Measurements from ENCODE around the gene CREB5.

Gene CREB5

DNA sequence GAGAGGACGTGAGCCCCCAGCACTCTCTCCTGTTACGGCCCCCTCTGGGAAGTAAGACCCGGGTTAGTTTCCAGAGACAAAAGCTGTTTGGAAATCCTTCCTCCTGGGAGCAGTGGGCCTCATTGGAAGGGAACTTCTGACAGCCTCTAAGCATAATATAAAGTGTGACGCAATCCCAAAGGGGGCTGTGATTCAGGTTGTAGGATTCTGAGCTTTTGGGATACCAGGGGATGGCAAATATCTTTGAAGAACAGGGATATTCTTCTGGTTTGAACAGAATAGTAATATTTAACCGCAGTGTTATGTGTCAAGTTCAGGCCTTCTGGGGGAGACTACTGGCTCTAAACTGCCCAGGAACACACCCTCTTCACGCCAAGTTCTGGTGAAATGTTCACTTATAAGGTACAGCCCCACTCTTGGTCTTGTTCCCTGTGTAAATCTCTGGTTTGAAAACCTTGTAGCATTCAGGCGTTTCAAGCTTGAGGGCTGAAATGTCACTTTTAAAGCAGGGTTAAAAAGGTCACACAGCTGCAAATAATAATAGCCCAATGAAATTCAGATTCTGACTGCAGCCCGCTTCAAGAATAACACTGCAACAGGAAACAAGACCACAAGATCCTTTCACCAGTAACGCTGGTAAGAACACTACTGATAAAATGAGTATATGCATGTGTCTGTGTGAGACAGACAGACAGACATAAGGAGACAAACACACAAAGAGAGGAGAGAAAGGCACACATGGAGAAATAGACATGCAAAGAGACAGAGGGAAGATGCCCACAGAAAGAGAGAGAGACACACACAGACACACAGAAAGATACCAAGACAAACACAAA, 69.0 kb downstream of the CREB5 start:
- no peak for FAIRE-seq

DNA sequence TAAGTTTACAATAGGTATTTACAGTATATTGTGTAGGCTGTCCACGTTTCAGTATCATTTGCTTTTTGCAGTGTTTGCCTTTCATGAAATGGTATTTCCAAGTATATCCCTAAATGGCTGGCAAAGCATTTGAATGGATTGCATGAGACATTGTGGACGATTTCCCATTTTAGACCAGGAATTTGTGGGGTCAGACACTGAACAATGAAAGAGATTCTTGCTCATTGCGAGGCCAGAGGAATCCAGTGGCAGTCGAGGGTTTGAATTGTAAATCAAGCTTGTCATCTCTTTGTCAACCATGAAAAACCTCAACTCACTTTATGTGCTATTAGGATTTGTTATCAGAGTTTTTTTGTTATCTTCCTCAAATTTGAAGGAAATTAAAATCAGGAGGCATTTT, 70.8 kb downstream of the CREB5 start:
- no peak for FAIRE-seq

DNA sequence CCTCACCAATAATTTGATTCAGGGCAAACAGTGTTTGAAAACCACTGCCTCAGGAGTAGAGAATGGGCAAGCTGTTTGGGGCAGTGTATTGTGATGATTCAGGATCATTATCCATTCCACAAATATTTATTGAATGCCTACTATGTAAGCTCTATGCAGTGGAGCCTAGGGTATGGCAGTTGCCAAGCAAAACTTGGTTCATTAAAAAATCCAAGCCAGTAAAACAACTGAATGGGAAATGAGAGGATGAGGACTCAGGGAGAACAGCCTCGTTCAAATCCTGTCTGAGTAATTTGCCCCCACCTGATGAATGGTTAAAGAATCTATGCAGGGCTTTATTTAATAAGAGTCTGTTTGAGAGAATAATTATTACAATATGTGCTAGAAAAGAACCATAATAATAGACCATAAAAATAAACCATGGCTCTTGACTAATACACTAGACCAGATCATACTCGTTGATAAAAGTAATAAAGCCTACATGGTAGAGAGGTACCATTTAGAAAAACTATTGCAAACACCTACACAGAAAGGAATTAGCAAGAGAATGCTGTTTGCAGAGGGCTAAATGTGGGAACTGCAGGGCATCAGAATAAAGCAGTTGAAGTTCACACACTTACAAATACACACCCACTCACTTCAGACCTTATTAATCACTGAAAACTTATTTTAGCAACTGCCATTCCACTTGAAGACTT, 71.7 kb downstream of the CREB5 start:
- FAIRE-seq = no peak

DNA sequence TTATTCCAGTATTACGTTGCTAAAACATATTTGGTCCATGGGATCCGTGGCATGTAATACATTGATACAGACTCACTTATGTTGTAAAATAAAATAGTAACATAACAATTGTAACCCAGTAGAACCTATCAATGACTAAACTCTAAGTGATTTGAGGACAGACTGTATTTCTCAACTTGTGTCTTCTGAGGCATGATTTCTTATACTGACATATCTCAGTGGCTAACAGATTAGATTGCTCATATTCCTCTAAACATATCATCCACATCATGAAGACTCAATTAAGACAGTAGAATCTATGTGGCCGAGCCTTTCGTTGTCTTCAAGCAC, 72.3 kb downstream of the CREB5 start:
- no peak for FAIRE-seq

DNA sequence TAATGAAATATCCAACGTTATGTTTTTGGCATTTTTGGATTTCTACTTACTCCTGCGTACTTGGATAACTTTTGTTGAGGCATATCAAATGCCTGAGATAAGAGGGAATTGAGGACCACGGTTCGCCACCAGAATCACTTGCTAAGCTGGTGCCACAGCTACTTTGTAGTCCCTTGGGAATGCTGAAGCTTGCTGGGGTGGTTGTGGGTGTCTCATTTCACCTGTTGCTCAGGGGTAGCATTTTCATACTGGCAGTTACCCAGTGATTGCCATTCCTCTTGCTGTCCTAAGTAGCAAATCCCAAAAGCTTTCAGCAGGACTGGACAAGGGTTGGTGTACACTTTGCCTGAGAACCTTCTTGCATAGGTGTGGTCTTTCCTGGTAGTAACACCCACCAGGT, 75.2 kb downstream of the CREB5 start:
- FAIRE-seq = no peak

DNA sequence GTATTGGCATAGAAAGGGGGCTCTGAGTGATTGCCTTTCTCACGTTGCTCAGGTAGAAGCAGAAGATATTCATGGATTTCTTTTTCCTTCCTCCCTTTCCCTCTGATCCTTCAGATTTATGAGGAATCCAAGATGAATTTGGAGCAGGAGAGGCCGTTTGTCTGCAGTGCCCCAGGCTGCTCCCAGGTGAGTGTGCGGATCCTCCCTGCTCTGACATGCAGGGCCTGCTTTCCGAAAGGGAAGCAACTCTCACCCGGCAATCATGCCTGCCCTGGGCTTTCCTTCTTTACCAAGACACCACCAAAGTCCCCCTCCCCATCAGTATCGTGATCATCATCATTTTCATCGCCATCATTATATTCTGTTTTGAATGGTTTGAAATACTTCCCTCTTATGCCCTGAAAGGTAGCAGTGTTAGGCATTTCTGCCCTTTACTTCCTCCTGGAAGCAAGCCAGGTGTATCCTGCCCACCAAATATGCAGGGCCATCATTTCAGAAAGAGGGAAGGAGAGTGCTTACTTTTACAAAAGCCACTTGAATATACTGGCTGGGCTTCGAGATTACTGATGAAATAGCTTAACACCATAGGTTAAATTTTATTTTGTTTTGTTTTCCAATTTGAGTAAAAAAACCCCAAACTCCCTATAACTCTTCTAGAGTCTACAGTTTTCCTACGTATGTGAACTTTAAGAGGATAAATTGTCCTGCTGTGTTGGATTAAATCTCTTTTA, 75.9 kb downstream of the CREB5 start:
- FAIRE-seq = no peak

DNA sequence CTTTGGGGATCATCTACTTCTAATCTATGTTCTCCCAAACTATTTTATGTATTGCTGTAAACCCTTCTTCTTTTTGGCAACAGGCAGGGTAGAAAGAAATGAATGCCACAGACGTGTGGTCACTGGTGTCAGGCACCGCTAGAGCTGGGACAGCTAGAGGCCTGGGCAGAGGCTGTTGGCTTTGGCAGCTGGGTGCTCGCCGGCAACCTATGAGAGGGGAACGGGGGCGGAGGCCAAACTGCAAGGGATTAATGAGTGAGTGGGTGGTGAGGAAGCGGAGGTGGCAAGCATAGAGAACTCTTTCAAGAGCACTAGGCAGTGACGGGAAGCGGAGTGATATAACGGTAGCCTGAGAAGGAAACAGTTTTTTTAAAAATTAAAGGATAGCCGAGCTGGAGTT, 78.5 kb downstream of the CREB5 start:
- FAIRE-seq = no peak

DNA sequence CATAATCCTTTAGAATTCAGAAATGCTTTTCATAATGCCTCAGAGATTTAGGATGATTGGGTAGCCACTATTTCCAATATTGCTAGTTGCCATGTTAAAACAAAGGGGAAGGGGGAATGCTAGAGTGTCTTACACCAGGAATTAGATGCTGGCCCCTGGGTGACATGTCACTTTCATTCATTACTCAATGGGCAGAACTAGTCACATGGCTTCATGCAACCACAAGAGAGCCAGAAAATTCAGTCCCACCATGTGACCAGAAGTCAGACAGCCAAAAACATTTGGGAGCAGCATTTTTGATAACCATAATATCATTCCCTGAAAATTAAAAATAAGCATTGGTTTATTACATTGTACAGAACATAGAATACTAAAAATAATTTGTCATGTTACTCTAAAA, 81.2 kb downstream of the CREB5 start:
- FAIRE-seq = no peak

DNA sequence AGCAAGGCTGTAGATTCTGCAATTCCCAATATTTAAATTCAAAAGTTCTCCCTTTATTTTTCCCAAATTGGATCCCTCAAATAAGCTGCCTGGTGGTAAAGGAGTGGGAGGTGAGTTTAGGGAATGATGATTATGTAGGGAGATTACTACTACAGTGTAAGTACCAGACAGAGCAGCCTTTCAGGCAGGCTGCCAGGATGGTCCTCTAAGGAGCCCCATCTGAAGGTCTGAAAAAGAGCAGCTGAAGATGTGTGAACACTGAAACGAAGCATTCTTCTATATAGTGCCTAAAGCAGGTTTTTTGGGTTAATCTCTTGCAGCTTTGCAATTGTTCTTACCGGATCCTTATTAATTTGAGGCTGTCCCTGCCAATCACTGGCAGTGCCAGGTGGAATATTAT, 84.7 kb downstream of the CREB5 start:
- FAIRE-seq = no peak

DNA sequence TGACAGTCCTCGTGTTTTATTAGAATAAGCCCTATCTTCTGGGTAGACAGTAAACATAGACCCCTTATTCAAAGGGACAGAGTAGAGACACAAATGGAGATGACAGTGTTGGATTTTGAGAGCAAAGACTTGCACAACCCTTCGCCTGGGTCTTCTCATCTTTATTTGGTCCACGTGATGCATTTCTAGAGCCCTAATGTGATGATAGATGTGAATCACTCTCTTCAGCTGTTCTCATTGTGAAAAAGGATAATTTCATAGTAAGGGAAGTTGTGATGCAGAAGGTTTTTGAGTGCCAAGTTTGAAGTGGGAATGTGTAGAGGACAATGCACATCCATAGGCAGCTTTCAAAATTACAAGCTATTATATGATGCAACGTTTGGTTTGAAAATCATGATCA, 86.3 kb downstream of the CREB5 start:
- no peak for FAIRE-seq

DNA sequence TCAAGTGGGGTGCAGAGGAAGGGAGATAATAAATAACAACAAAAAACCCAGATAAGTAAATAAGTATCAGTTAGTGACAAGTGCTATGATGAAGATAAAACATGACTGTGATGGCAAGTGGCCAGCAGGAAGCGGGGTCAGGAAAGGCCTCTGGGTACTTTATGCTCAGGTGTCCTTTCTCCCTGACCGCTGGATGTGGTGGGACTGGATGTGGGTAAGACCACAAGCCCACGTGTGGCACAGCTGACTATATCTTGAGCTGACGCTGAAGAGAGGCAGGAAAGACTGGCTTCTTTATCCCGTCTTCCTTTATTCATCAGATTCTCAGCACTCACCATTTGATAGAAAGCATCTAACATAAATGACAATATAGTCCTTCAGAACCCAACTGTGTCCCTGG, 87.8 kb downstream of the CREB5 start:
- no peak for FAIRE-seq

DNA sequence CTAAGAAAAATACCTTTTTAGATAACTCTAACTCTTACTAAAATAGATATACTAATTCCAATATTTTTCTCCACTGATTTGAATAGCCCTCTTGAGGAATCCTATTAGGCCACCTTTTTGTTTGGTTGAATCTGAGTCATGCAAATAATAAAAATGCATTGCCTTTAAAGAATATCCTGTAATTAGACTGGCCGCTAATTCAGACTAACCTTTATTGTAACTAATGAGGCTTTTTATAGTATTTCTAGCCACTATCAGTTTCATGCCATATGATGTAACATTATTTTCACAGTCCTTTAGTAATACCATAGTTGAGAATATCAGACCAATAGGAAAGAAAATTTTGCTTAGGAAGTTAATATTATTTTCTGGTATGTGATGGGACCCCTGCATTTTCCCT, 90.1 kb downstream of the CREB5 start:
- no peak for FAIRE-seq

DNA sequence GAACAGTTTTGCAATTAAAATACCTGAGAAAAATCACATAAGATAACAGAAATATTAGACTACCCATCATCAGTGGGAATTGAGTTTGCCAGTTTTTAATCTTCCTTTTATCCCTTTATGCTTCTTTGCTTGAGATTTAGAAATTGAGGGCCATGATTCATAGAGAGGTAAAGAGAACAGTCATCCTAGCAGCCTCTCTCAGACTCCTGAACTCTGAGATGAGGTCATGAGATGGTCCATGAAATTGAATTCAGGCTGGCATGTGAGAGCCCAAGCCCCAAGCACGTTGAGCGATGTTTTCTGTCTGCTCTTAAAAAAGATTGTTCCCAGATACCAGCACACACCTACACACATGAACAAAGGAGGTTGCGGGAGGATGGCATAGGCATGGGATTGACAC, 91.1 kb downstream of the CREB5 start:
- no peak for FAIRE-seq

DNA sequence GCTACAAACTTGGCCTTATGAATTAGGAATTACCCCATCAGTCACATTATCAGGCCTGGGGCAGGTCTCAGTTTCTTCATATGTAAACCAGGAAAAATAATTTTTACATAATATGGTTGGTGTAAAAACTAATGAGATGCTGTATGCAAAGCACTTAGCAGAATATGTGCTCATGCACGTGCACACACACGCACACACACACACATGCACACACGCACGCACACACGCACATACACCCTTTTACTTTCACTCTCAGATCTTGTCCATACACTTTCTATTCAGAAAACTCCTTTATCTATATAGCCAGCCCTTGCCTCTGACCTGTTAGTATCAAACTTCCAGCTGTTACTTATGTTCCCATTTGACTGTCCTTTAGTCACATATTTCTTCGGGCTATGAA, 92.7 kb downstream of the CREB5 start:
- FAIRE-seq = no peak

DNA sequence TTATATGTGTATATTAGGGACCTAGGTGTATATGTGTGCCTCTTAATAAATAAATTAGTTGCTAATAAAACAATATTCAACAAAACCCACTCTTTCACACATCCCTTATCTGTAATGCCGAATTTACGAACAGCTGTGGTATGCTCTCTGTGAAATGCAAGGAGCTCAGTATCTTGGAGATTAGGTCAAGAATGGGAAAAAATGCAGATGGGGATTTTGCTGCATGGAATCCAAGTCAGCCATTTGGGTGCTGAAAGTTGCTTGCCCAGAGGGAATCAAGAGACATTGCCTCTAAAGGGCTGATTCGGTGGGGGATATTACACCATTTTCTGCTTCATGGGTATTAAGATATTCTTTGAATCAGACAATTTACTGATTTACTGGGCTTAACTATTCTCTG, 93.5 kb downstream of the CREB5 start:
- FAIRE-seq = no peak

DNA sequence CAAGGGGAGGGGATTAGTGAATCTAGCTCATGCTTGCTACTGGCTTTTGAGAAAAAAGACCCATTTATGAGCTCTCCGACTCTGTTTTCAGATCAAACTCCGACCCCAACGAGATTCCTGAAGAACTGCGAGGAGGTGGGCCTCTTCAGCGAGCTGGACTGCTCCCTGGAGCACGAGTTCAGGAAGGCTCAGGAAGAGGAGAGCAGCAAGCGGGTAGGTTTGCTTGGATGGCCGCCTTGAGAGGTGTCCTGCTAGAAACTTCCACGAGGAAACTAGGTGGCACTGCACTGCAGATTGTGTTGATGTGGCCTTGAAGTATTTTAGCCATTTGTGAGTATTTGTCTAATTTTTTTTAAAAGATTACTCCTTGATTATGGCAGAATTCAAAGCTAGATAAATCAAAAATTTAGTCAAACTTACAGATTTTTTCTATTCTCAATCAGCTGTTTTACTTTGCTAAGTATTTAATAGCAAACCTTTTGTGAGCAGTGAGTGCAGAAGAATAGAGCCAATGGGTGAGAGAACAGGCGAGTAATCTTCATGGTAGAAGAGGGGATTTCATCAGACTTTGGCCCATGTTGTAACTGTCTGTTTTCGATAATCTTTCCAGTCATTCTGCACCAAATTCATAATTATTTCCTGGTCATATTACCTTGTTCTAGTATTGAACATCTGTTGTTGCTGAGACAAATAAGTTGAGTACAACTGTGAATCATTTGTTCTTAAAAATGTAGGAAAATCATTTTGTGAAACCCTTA, 95.4 kb downstream of the CREB5 start:
- no peak for FAIRE-seq

DNA sequence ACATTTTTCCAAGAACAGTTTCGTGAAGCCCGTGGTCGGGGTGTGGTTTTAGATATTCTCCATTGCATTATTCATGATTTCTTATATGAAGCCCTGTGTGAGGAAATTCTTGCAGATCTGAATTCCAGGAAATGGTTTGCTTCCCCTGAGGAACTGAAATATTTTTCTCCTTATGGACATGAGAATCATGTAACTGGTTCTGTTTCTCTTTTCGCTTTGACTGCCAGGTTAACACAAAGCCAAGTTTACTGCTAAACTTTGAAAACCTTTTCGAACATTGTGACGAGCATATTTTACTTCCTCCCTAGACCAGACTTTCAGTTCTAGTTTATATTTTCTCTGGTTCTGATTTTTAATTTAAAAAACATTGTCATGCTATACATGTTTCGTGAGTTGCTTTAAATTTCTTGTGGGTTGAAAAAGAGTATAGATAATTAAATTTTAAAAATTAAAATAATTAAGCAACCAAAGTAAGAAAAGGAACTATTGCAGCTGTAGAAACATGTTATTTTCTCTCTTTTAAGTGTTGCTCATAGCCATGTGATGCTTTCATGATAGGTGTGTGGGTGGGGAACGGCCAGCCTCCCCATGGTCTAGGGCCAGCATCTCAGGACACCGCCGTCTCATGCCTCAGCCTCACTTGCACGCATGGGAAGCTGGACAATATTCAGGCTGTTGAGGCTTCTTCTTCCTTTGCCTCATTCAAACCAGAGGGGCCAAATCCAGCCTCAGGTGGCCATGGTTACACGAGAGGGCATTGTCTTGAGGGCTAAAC, 97.1 kb downstream of the CREB5 start:
- FAIRE-seq = no peak

DNA sequence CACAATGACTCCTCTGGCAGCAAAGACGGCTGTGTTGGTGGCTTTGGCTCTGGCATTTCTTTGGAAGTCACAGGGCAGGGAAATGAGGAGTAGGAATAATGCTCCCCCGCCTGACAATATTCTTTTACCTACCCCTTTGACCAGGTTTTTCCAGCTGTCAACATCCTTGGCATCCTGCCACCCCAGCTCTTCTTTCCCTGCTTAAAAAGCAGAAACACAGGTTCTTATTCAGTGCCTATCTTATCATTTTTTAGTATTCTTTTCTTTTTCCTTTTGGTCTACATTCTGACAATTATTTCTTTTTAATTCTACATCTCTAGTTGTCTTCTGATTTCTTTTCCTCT, 97.7 kb downstream of the CREB5 start:
- no peak for FAIRE-seq

DNA sequence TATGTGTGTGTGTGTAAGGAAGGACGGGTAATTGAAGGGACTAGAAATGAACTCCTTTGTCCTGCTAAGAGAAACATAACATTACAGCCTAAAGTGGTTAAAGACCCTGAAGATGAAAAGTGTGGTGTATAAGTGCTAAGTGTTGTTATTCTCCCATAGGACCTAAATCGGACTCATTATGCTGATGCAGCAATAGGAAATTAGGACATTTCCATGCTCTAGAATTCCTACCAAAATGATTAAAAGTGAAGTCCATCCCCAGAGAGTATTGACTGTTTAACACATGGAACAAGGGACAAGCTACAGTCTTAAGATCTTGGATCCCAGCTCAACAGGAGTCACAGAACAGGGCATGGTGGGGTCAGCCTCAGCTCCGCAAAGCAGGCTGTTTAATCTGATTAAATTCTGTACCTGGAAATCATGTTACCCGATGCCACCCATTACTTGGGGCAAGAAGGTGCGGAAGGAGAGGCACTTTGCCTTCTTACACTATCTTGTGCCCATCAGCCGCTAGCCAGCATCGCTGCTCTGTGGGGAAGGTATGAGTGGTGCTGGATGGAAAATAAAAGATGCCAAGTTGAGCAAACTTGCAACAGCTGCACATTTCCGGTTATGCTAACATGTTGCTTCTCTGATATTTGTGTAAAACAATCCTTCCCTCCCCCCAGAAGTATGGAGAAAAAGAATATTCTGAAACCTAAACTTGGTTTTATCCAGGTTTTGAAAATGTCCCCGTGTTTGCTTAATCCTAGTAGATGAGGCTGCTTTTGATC, 100.5 kb downstream of the CREB5 start:
- no peak for FAIRE-seq

DNA sequence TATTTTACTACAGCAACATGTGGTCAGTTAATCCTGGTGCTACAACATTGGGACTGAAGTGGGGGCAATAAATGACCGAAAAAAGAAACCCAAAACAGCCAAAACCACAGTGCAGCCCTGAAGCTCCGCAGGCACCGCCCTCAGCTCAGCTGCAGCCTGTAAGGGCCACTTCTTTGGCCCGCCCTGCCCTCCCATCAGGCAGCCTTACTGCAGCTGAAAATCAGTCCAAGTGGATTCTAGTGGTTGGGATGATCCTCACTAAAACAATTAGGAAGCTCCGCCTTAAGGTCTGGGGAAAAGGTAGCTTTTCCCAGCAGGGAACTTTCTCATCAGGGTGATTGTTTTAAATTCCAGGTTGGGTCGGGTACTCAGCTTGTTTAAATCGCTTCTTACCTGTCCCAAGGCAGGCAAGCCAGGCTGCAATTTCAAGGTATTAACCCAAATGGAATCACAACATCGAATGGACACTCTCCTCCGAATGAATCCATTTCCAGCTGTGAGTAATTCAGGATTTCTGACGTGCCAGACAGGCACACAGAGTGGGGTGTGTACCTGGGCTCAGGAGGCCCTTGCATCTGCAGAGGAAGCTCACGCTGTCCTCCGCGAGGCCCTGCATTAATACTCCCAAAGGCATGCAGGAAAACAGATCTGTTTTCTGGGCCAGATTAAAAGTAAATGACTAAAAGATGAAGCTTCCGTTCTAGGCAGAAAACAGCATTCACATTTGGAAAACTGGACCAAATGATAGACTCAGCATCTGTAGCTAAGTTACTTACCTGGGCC, 104.3 kb downstream of the CREB5 start:
- no peak for FAIRE-seq

DNA sequence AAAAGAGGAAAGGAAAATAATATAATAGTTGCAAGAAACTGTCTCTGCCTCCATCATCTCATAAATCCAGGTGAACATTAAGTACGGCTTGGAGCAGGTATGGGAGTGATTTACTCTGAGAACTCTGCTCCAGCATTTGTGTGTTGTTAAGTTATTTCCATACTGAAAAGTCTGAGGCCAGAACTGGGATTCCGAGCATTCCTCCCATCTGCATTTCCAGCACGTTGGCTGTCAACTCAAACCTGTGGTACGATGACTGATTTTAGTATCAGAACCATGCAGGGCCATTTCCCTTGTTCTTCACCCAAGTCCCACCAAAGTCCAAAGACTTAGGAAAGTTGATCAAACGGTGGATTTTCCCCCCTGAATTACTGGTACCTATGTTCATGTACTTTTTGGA, 104.9 kb downstream of the CREB5 start:
- FAIRE-seq = no peak

Measured in colon (tissue), 2 donors.